HepG2 (cell line): Measurements from ENCODE around the gene SLC25A44. TPM values are rescaled to one million over a fixed set of nuclear protein-coding genes. Genes with fewer than 3 reads are reported as not detected.

Source experiments
- ARHGAP35 ChIP-seq: sonication (generic); formaldehyde crosslinking; IDR thresholded peaks from 2 replicates; pipeline ENCODE4 v1.9.0; 2022; ENCODE audit warnings: mild to moderate bottlenecking, inconsistent platforms, moderate library complexity, missing genetic modification reagents, borderline replicate concordance
- ARNTL ChIP-seq: sonication (generic); formaldehyde crosslinking; IDR thresholded peaks from 2 replicates; pipeline ENCODE4 v1.4.0; 2020; ENCODE audit warnings: mild to moderate bottlenecking, missing genetic modification reagents
- CSRNP2 ChIP-seq: sonication (generic); formaldehyde crosslinking; conservative IDR thresholded peaks from 2 replicates; pipeline ENCODE4 v1.8.0; 2022; ENCODE audit warnings: low read depth, missing genetic modification reagents
- HMGA1 ChIP-seq: sonication (generic); formaldehyde crosslinking; conservative IDR thresholded peaks from 2 replicates; pipeline ENCODE4 v1.4.0; 2020; ENCODE audit warnings: missing genetic modification reagents
- IKZF1 ChIP-seq: fragments of 450-650 bp; IDR thresholded peaks from 2 replicates; pipeline ENCODE4 v1.7.1; 2016
- MLXIP ChIP-seq: sonication (generic); formaldehyde crosslinking; IDR thresholded peaks from 2 replicates; pipeline ENCODE4 v1.9.0; 2021; ENCODE audit warnings: missing genetic modification reagents, borderline replicate concordance
- MTA1 ChIP-seq: sonication (generic); formaldehyde crosslinking; IDR thresholded peaks from 2 replicates; pipeline ENCODE4 v1.4.0; 2020; ENCODE audit warnings: missing genetic modification reagents, mild to moderate bottlenecking, borderline replicate concordance
- MTF2 ChIP-seq: sonication (generic); formaldehyde crosslinking; IDR thresholded peaks from 2 replicates; pipeline ENCODE4 v1.5.0; 2020; ENCODE audit warnings: missing genetic modification reagents, borderline replicate concordance
- NR1H2 ChIP-seq: sonication (generic); formaldehyde crosslinking; IDR thresholded peaks from 2 replicates; pipeline ENCODE4 v1.8.1; 2022; ENCODE audit warnings: low read depth, missing genetic modification reagents, borderline replicate concordance
- SOX13 ChIP-seq, 3 experiments: fragments of 450-650 bp in 1 of 3; sonication (generic) in 1 of 3; formaldehyde crosslinking in 1 of 3; IDR thresholded peaks in 2 of 3; conservative IDR thresholded peaks in 1 of 3; 2 replicates each; pipeline versions ENCODE4 v1.5.0 to v1.6.1; 2016 to 2020; ENCODE audit warnings: antibody characterized with exemption in 1 of 3, mild to moderate bottlenecking in 1 of 3, missing compliant biosample characterization in 1 of 3, missing genetic modification reagents in 1 of 3, moderate library complexity in 1 of 3
- SP4 ChIP-seq: sonication (generic); formaldehyde crosslinking; IDR thresholded peaks from 2 replicates; pipeline ENCODE4 v1.8.1; 2023; ENCODE audit warnings: mild to moderate bottlenecking, missing genetic modification reagents
- SRSF1 ChIP-seq: fragments of 200-400 bp; formaldehyde crosslinking; optimal IDR thresholded peaks from 2 replicates; pipeline ENCODE3; 2017; ENCODE audit warnings: mild to moderate bottlenecking, low read depth, low read length, moderate library complexity
- TFAP4 ChIP-seq: sonication (generic); IDR thresholded peaks from 2 replicates; pipeline ENCODE4 v1.6.1; 2016; ENCODE audit warnings: low read depth, borderline replicate concordance
- ZBTB46 ChIP-seq: sonication (generic); formaldehyde crosslinking; IDR thresholded peaks from 2 replicates; pipeline ENCODE4 v1.4.0; 2020; ENCODE audit warnings: mild to moderate bottlenecking, missing genetic modification reagents, borderline replicate concordance
- ZNF264 ChIP-seq: sonication (generic); formaldehyde crosslinking; IDR thresholded peaks from 2 replicates; pipeline ENCODE4 v1.4.0; 2020; ENCODE audit warnings: missing genetic modification reagents
- ZNF280D ChIP-seq: sonication (generic); formaldehyde crosslinking; IDR thresholded peaks from 2 replicates; pipeline ENCODE4 v1.5.1; 2020; ENCODE audit warnings: mild to moderate bottlenecking, missing genetic modification reagents
- ZNF33B ChIP-seq: sonication (generic); formaldehyde crosslinking; IDR thresholded peaks from 2 replicates; pipeline ENCODE4 v1.5.1; 2020; ENCODE audit warnings: mild to moderate bottlenecking, missing genetic modification reagents
- polyA plus RNA-seq, 8 experiments: library from polyadenylated mRNA; depleted of rRNA in 3 of 8; stranded (reverse) in 7 of 8; unstranded in 1 of 8; fragments of >200 nt; fragmentation: Illumina TruSeq in 4 of 8; extraction: Trizol in 4 of 8; gene quantifications; 2 replicates each; pipeline versions ENCODE4 v1.2.1 to v1.2.3, GENCODE V29; 2011 to 2016; ENCODE audit warnings: low read depth in 4 of 8, missing spikeins in 1 of 8, mixed read lengths in 1 of 8; ENCODE audit not compliant: insufficient read depth in 1 of 8
- total RNA-seq, 5 experiments: library from RNA; depleted of rRNA; stranded (reverse); fragments of >200 nt; fragmentation: Illumina TruSeq; extraction: Trizol; gene quantifications; 2 replicates each; pipeline ENCODE4 v1.2.3, GENCODE V29; 2016; ENCODE audit warnings: low read depth in 1 of 5

SLC25A44 gene
- total and polyA plus RNA-seq, 2 of the 13 experiments (the other 11 are each of a cell fraction or from before 2014, with no cell fraction given), result 10.7 to 13.4 TPM

- TF ChIP-seq TFAP4 (peak; percentile 25; the same call in 1 of the 2 replicates), SRSF1 (peak; percentile 95), ZNF33B (0 out of 2 replicates have a peak, but pooled peaks have one; percentile 53), HMGA1 (CRISPR knock-in tag) (no peak), ZNF280D (CRISPR knock-in tag) (no peak), SP4 (CRISPR knock-in tag) (peak; percentile 46), NR1H2 (CRISPR knock-in tag) (no peak), MLXIP (no peak), MTF2 (CRISPR knock-in tag) (no peak), SOX13 (IDR thresholded peaks at IDR 0.05) (no peak), SOX13 (CRISPR knock-in tag; conservative IDR thresholded peaks at IDR 0.05 in 1 of 2, IDR thresholded peaks at IDR 0.05 in 1 of 2) (no peak), IKZF1 (no peak), ZBTB46 (no peak), MTA1 (CRISPR knock-in tag) (peak; percentile 88), ARHGAP35 (CRISPR knock-in tag) (peak; percentile 68; the same call in 1 of the 2 replicates), CSRNP2 (CRISPR knock-in tag) (no peak), ZNF264 (CRISPR knock-in tag) (peak; percentile 52; the same call in 1 of the 2 replicates), ARNTL (peak; percentile 21; the same call in 1 of the 2 replicates)
Measured at GRCh38 chr1:156212833-156213643, 19.1 kb downstream of the SLC25A44 start, which contains the start of gene PMF1 (continued).
